H1 (cell line): ENCODE results near the gene ZNF513. TPM values are rescaled to one million over a fixed set of nuclear protein-coding genes. Genes with fewer than 3 reads are reported as not detected.

Experiments used
- BRCA1 ChIP-seq: IDR thresholded peaks from 2 replicates; pipeline ENCODE4 v1.6.1; 2012; ENCODE audit warnings: low read depth, low read length, improper control_type of control experiment
- CBX8 ChIP-seq: fragments of 300-800, 300-1000 bp; sonication (generic); IDR thresholded peaks from 2 replicates; pipeline ENCODE4 v1.7.1; 2016; ENCODE audit warnings: low read depth, low read length, borderline replicate concordance
- CHD1 ChIP-seq: IDR thresholded peaks from 2 replicates; pipeline ENCODE4 v1.6.1; 2012; ENCODE audit warnings: low read depth, low read length, improper control_type of control experiment
- EGR1 ChIP-seq: IDR thresholded peaks from 2 replicates; pipeline ENCODE4 v1.6.1; 2011; ENCODE audit warnings: low read depth, low read length, borderline replicate concordance
- EZH2 ChIP-seq: fragments of 200-600 bp; sonication (generic); IDR thresholded peaks from 2 replicates; pipeline ENCODE4 v1.7.1; 2012; ENCODE audit warnings: low read depth, mild to moderate bottlenecking, moderate library complexity, low read length, inconsistent platforms; ENCODE audit not compliant: severe bottlenecking
- HDAC2 ChIP-seq, 2 experiments: fragments of 300-600 bp in 1 of 2; sonication (generic) in 1 of 2; IDR thresholded peaks; 2 replicates each; pipeline ENCODE4 v1.6.1; 2011 to 2012; ENCODE audit warnings: low read depth in 2 of 2, low read length in 2 of 2, mild to moderate bottlenecking in 2 of 2, moderate library complexity in 2 of 2, borderline replicate concordance in 1 of 2, inconsistent platforms in 1 of 2
- HDAC6 ChIP-seq: IDR thresholded peaks from one replicate; pipeline ENCODE4 v1.7.1; 2012; ENCODE audit warnings: low read depth, mild to moderate bottlenecking, inconsistent platforms, low read length, moderate library complexity
- KDM1A ChIP-seq: fragments of 200-600, 300-600 bp; sonication (generic); IDR thresholded peaks from 2 replicates; pipeline ENCODE4 v1.7.1; 2016; ENCODE audit warnings: mild to moderate bottlenecking, low read length, borderline replicate concordance
- NRF1 ChIP-seq: IDR thresholded peaks from 2 replicates; pipeline ENCODE4 v1.6.1; 2011; ENCODE audit warnings: mild to moderate bottlenecking, low read depth, low read length, improper control_type of control experiment
- RBBP5 ChIP-seq: IDR thresholded peaks from 2 replicates; pipeline ENCODE4 v1.7.1; 2012; ENCODE audit warnings: low read depth, mild to moderate bottlenecking, inconsistent platforms, low read length, moderate library complexity, borderline replicate concordance
- RFX5 ChIP-seq: IDR thresholded peaks from 2 replicates; pipeline ENCODE4 v1.6.1; 2011; ENCODE audit warnings: low read depth, low read length, improper control_type of control experiment, borderline replicate concordance
- SIRT6 ChIP-seq: IDR thresholded peaks from one replicate; pipeline ENCODE4 v1.7.1; 2012; ENCODE audit warnings: low read length, inconsistent platforms
- SIX5 ChIP-seq: IDR thresholded peaks from 2 replicates; pipeline ENCODE4 v1.6.1; 2011; ENCODE audit warnings: mild to moderate bottlenecking, low read depth, low read length
- SUZ12 ChIP-seq: fragments of 200-600 bp; sonication (generic); IDR thresholded peaks from 2 replicates; pipeline ENCODE4 v1.6.1; 2012; ENCODE audit warnings: mild to moderate bottlenecking, inconsistent platforms, low read length, moderate library complexity, mixed read lengths
- TAF1 ChIP-seq: IDR thresholded peaks from 2 replicates; pipeline ENCODE4 v1.6.1; 2011; ENCODE audit warnings: mild to moderate bottlenecking, low read depth, low read length
- TEAD4 ChIP-seq: IDR thresholded peaks from 2 replicates; pipeline ENCODE4 v1.6.1; 2012; ENCODE audit warnings: low read depth, low read length, inconsistent platforms, mixed read lengths
- polyA plus RNA-seq, 7 experiments: library from polyadenylated mRNA; depleted of rRNA in 3 of 7; stranded (reverse) in 5 of 7; unstranded in 2 of 7; fragments of >200 nt in 5 of 7; fragments of 200-250 nt in 2 of 7; gene quantifications; 1 replicate in 5 of 7; 2 replicates in 1 of 7; 4 replicates in 1 of 7; pipeline versions ENCODE4 v1.2.1 to v1.2.3, GENCODE V29; 2011 to 2013; ENCODE audit warnings: missing spikeins in 2 of 7, mixed read lengths in 2 of 7
- total RNA-seq: library from RNA; stranded (reverse); fragmentation: NEBNext Ultra II Directional; extraction: Animal tissue kit (Norgen Biotek cat#: 25700); gene quantifications from 2 replicates; pipeline ENCODE4 v1.2.1, GENCODE V29; 2021
- TF ChIP-seq, protein P1 (sequence below): IDR thresholded peaks from 2 replicates; pipeline ENCODE4 v1.6.1; 2012; ENCODE audit warnings: low read length, inconsistent platforms
- TF ChIP-seq, protein P2 (sequence below): IDR thresholded peaks from 2 replicates; pipeline ENCODE4 v1.6.1; 2011; ENCODE audit warnings: low read depth, mild to moderate bottlenecking, low read length; ENCODE audit not compliant: insufficient read depth
- TF ChIP-seq, protein P3 (sequence below): IDR thresholded peaks from 2 replicates; pipeline ENCODE4 v1.6.1; 2012; ENCODE audit warnings: inconsistent platforms
- TF ChIP-seq, protein P4 (sequence below): IDR thresholded peaks from 2 replicates; pipeline ENCODE4 v1.6.1; 2012; ENCODE audit warnings: inconsistent platforms

The ZNF513 gene
- total and polyA plus RNA-seq, 2 of the 8 experiments (the other 6 are each of a cell fraction or from before 2014, with no cell fraction given): 17.3 to 29.5 TPM

DNA sequence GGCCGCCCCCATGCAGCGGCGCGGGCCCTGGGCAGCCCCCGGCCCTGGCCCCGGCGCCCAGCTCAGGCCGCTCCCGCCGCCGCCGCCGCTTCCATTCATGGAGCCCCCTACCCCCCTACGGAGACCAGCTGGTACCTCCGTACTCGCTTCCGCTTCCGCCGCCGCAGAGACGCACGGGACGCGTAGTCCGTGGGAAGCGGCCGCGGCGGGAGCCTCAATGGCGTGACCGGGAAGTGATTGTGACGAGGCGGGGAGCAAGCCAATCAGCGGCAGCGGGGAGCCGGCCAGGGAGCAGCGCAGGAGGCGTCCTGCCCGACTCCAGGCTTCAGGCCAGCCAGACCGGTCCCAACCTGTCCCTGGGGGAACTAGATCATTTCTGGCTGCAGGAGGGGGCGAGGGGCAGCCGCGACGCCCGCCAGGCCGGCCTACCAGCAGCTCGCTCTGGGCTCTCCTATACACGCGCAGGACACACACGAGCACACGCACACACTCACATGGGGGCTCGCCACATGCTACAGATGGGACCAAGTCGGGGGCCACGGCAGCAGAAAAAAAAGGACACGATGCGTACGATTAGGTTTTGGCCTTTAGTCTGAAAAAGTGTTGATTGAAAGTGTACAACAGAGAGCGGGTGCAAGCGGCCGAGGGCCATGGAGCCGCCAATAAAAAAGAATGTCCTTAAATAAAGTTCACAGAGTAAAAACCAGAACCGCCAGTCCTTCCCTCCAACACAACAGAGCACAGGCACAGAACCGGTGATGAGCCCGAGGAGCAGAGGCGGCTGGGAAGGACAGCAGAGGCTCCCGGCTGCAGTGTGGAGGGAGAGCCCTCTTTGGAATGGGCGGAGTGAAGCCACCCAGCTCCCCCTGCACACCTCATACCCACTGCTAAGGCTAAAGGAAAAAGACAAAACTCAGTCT is at the start of gene ZNF513 (continued):
- TF ChIP-seq, protein P1, sequence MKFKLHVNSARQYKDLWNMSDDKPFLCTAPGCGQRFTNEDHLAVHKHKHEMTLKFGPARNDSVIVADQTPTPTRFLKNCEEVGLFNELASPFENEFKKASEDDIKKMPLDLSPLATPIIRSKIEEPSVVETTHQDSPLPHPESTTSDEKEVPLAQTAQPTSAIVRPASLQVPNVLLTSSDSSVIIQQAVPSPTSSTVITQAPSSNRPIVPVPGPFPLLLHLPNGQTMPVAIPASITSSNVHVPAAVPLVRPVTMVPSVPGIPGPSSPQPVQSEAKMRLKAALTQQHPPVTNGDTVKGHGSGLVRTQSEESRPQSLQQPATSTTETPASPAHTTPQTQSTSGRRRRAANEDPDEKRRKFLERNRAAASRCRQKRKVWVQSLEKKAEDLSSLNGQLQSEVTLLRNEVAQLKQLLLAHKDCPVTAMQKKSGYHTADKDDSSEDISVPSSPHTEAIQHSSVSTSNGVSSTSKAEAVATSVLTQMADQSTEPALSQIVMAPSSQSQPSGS: no peak
- TF ChIP-seq CBX8 (no peak), EGR1 (peak; percentile 6; the same call in 1 of the 2 replicates), HDAC6 (no peak), TEAD4 (no peak), TAF1 (peak; percentile 83), KDM1A (no peak), EZH2 (no peak), CHD1 (peak; percentile 66; the same call in 1 of the 2 replicates), SIRT6 (no peak), NRF1 (no peak), RBBP5 (no peak), HDAC2 (IDR thresholded peaks at IDR 0.05; ENCODE audit: borderline replicate concordance in 1 of 2, low read depth in 2 of 2, low read length in 2 of 2) (peak in 1 of 2 experiments; percentile 52; a peak in 1 of 4 replicates), RFX5 (no peak), SIX5 (peak; percentile 61; the same call in 1 of the 2 replicates), BRCA1 (no peak), SUZ12 (no peak)
- TF ChIP-seq, protein P2, sequence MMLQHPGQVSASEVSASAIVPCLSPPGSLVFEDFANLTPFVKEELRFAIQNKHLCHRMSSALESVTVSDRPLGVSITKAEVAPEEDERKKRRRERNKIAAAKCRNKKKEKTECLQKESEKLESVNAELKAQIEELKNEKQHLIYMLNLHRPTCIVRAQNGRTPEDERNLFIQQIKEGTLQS: no peak
- TF ChIP-seq, protein P3, sequence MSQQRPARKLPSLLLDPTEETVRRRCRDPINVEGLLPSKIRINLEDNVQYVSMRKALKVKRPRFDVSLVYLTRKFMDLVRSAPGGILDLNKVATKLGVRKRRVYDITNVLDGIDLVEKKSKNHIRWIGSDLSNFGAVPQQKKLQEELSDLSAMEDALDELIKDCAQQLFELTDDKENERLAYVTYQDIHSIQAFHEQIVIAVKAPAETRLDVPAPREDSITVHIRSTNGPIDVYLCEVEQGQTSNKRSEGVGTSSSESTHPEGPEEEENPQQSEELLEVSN: peak; percentile 41; the same call in 1 of the 2 replicates
- TF ChIP-seq, protein P4, sequence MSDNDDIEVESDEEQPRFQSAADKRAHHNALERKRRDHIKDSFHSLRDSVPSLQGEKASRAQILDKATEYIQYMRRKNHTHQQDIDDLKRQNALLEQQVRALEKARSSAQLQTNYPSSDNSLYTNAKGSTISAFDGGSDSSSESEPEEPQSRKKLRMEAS: 0 out of 2 replicates have a peak, but pooled peaks have one; percentile 41
